C4-2B (cell line): Measurements from ENCODE around the gene CBLN3.

Experiments used
- CTCF ChIP-seq: fragments of 450-650 bp; conservative IDR thresholded peaks from 2 replicates; pipeline ENCODE4 v1.5.1; 2017; ENCODE audit warnings: mild to moderate bottlenecking
- ZFX ChIP-seq: fragments of 450-650 bp; IDR thresholded peaks from 2 replicates; pipeline ENCODE4 v1.6.1; 2017

- TF ChIP-seq CTCF (no peak), ZFX (no peak)
Observed at GRCh38 chr14:24439830-24440605, 10.6 kb upstream of the CBLN3 start.
